IPS DF 19.7 (cell line): ENCODE measurements around the gene TGIF2.
"Not testable (repeated sequence)": the region's sequence is repeated elsewhere in the genome, so short reads cannot be mapped to it uniquely, and the experiment has no call there.

Experiments
- DNase-seq: peaks from one replicate; pipeline ENCODE4 v3.0.0-alpha.2; 2013; ENCODE audit warnings: low read depth, low spot score

TGIF2 gene

GRCh38 chr20:36578356-36579041 lies 5.1 kb downstream of the TGIF2 start:
- no peak for DNase-seq

GRCh38 chr20:36579996-36580545 lies 6.7 kb downstream of the TGIF2 start:
- no peak for DNase-seq

- no peak for DNase-seq
Measured at GRCh38 chr20:36582322-36582721, 8.9 kb downstream of the TGIF2 start.

GRCh38 chr20:36582821-36583220 lies 9.4 kb downstream of the TGIF2 start:
- DNase-seq: no peak

GRCh38 chr20:36584018-36584481 lies 10.7 kb downstream of the TGIF2 start:
- DNase-seq: no peak

GRCh38 chr20:36585410-36586125 lies 12.2 kb downstream of the TGIF2 start:
- DNase-seq: peak; percentile 90

- DNase-seq: no peak
Measured at GRCh38 chr20:36587388-36588070, 14.1 kb downstream of the TGIF2 start.

- no peak for DNase-seq
Measured at GRCh38 chr20:36591281-36591680, 17.9 kb downstream of the TGIF2 start.

GRCh38 chr20:36591854-36592641 lies 18.7 kb downstream of the TGIF2 start:
- DNase-seq: no peak

- no peak for DNase-seq
Measured at GRCh38 chr20:36593347-36593929, 20.0 kb downstream of the TGIF2 start.

GRCh38 chr20:36599912-36600345 lies 26.5 kb downstream of the TGIF2 start:
- no peak for DNase-seq

GRCh38 chr20:36601540-36601939 lies 28.1 kb downstream of the TGIF2 start:
- no peak for DNase-seq

GRCh38 chr20:36604952-36605398 lies 31.6 kb downstream of the TGIF2 start:
- no peak for DNase-seq

- DNase-seq: peak; percentile 96
Measured at GRCh38 chr20:36605399-36606157, 32.2 kb downstream of the TGIF2 start, which contains the start of gene RAB5IF. RAB5IF (plus strand) TSS chr20:36605779; CDS start chr20:36605952, 173 bp downstream.

- no peak for DNase-seq
Measured at GRCh38 chr20:36606158-36607066, 33.0 kb downstream of the TGIF2 start.

GRCh38 chr20:36607586-36608387 lies 34.4 kb downstream of the TGIF2 start:
- no peak for DNase-seq

GRCh38 chr20:36608388-36608728 lies 35.0 kb downstream of the TGIF2 start:
- DNase-seq: not testable (repeated sequence)

GRCh38 chr20:36611625-36612024 lies 38.2 kb downstream of the TGIF2 start:
- DNase-seq: no peak
